ENCODE measurements around the gene WNT5A.

- TF ChIP-seq CTCF (IDR thresholded peaks at IDR 0.05 in 8 of 11, conservative IDR thresholded peaks at IDR 0.05 in 3 of 11) (no peak), POLR2A (IDR thresholded peaks at IDR 0.05) (no peak), POLR2AphosphoS5 (IDR thresholded peaks at IDR 0.05) (no peak)
Measured at GRCh38 chr3:55440104-55440708, 46.9 kb downstream of the WNT5A start.

All from spleen (tissue), 7 donors.